GM12874 (cell line): Measurements from ENCODE around the gene NUP155.

Experiments used
- CTCF ChIP-seq: IDR thresholded peaks from 2 replicates; pipeline ENCODE4 v1.5.1; 2011; ENCODE audit warnings: low read depth, mild to moderate bottlenecking, control low read depth, low read length, moderate library complexity; ENCODE audit not compliant: insufficient read depth

Gene NUP155

GRCh38 chr5:37370864-37371726 lies at the start of gene NUP155:
TSS of gene NUP155 (minus strand) at chr5:37371106. CDS start at chr5:37370977, 129 bp downstream.
- no peak for TF ChIP-seq CTCF

- TF ChIP-seq CTCF: no peak
Observed at GRCh38 chr5:37417347-37417746, 46.4 kb upstream of the NUP155 start.

DNA sequence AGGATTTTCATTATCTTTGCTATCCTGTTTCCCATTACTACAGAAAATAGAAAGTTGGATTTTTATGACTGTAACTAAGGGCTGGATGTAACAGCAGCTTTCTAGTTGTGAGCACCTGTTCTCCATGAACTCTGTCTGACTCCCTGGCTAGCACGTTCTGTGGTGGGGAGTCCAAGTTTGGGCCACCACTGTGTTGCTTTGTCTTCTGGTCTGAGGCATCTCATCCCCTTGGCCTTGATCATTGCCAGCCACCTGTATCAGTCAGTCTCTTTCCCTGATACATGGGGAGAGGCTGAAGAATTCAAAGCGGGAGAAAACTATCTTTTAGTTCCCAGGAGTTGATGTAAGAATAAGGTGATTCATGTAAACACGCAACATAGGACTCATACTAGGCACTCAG lies 41.6 kb upstream of the NUP155 start:
- no peak for TF ChIP-seq CTCF

DNA sequence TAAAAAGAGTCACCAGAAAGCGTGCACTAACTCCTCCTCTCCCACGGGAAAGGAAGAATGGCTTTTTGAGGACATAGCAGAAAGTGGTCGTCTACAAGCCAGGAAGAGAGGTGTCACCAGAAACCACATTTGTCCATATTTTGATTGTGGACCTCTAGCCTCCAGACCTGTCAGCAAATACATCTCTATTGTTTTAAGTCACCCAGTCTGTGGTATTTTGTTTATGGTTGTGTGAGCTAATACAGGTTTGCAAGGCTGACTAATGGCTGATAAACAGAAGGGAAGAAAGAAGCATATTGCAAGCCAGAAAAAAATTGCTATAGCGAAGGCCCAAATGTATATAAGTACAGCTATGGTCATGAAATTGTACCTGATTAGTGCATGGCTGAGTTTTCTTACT lies 29.6 kb upstream of the NUP155 start:
- no peak for TF ChIP-seq CTCF

GRCh38 chr5:37396352-37396751 lies 25.4 kb upstream of the NUP155 start:
- no peak for TF ChIP-seq CTCF

GRCh38 chr5:37391591-37391990 lies 20.7 kb upstream of the NUP155 start:
- no peak for TF ChIP-seq CTCF

DNA sequence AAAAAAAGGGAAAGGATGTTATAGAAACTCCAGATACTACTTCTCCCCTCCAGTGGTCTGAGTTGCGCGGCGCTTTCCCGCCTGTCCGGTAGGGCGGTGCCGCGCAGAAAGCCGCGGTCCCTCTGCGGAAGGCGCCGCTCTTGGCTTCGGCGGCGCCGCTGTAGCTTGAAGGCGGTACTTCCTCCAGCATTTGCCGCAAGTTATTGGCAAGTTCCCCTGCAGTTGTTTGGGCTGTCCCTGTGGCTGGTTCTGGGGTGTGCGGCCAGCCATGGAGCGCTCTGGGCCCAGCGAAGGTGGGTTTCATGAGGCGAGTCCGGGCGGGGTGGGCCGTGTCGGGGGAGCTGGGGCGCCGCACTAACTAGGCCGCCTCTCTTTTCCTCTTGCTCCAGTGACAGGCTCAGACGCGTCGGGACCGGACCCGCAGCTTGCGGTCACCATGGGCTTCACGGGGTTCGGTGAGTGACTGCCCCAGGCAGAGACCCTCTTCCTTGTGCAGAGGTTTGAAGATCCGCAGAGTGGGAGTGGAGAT lies 8.3 kb upstream of the NUP155 start, which contains the start of gene WDR70:
WDR70 (plus strand) TSS at position 219 of the 529 bp plus-strand sequence; CDS start at position 269, 50 bp downstream.
- peak; percentile 78 for TF ChIP-seq CTCF
